NT2/D1 (cell line): ENCODE measurements around the gene NOL11.

Experiments
- DNase-seq: peaks from one replicate; pipeline ENCODE4 v3.0.0-alpha.2; 2011; ENCODE audit warnings: low read depth, low spot score
- H3K27me3 ChIP-seq: 2 replicates; pipeline ENCODE4 v1.6.0; 2011; ENCODE audit warnings: mild to moderate bottlenecking; ENCODE audit not compliant: insufficient read length, insufficient read depth
- H3K36me3 ChIP-seq: 2 replicates; pipeline ENCODE4 v1.6.1; 2011; ENCODE audit warnings: mild to moderate bottlenecking, low read length, mixed read lengths; ENCODE audit not compliant: insufficient read depth, insufficient read length
- H3K4me1 ChIP-seq: 2 replicates; pipeline ENCODE4 v1.5.1; 2011; ENCODE audit not compliant: insufficient read depth, insufficient read length
- H3K4me3 ChIP-seq: 2 replicates; pipeline ENCODE4 v1.5.1; 2011; ENCODE audit warnings: low read depth; ENCODE audit not compliant: insufficient read length
- H3K9ac ChIP-seq: 2 replicates; pipeline ENCODE4 v1.6.0; 2011; ENCODE audit warnings: low read depth; ENCODE audit not compliant: insufficient read length
- H3K9me3 ChIP-seq: 2 replicates; pipeline ENCODE4 v1.5.1; 2011; ENCODE audit warnings: mild to moderate bottlenecking, low read length; ENCODE audit not compliant: insufficient read depth
- SUZ12 ChIP-seq: IDR thresholded peaks from 2 replicates; pipeline ENCODE4 v1.6.1; 2011; ENCODE audit not compliant: insufficient read length, insufficient read depth; ENCODE audit errors: extremely low read depth
- YY1 ChIP-seq: IDR thresholded peaks from 2 replicates; pipeline ENCODE4 v1.6.1; 2011; ENCODE audit not compliant: insufficient read length, insufficient read depth
- ZNF274 ChIP-seq: IDR thresholded peaks from 2 replicates; pipeline ENCODE4 v1.6.1; 2011; ENCODE audit warnings: mild to moderate bottlenecking, low read depth, low read length

NOL11 gene

GRCh38 chr17:67708378-67708777 is 9.4 kb upstream of the NOL11 start:
- no peak overlapping the region for H3K9ac ChIP-seq
- H3K36me3 ChIP-seq = no peaks in the 10 kb centered on the region
- DNase-seq = no peak
- no peak overlapping the region for H3K4me3 ChIP-seq
- no peaks in the 10 kb centered on the region for H3K4me1 ChIP-seq
- TF ChIP-seq SUZ12 = no peak
- no peak for TF ChIP-seq YY1
- no peak for TF ChIP-seq ZNF274
- no peaks in the 10 kb centered on the region for H3K27me3 ChIP-seq
- peaks cover 10% of the 10 kb centered on the region for H3K9me3 ChIP-seq

DNA sequence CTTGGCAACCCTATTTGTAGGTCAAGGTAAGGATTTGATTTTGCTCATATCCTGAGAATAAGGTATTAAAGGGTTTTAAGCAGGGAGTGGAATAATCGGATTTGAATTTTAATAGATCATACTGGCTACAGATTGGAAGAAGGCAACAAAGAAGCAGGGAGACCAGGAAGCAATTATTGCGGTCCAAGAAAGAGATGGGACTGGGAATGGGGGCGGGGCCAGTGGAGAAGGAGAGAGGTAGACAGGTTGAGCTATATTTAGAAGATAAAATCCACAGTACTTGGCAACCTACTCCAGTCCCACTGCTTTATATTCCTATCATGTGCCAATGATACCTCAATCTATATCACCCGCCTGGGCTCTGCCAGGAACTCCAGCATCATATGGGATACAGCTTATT is 5.8 kb upstream of the NOL11 start:
- Histone ChIP-seq H3K9me3 (peaks cover 6% of the 10 kb centered on the region), H3K36me3 (no peaks in the 10 kb centered on the region), H3K4me1 (no peaks in the 10 kb centered on the region), H3K9ac (no peak overlapping the region), H3K27me3 (no peaks in the 10 kb centered on the region), H3K4me3 (no peak overlapping the region)
- TF ChIP-seq ZNF274 (no peak), YY1 (no peak), SUZ12 (no peak)
- DNase-seq = no peak

- Histone ChIP-seq H3K27me3 (no peaks in the 10 kb centered on the region), H3K9ac (no peak overlapping the region), H3K9me3 (peaks cover 6% of the 10 kb centered on the region), H3K36me3 (no peaks in the 10 kb centered on the region), H3K4me3 (no peak overlapping the region), H3K4me1 (no peaks in the 10 kb centered on the region)
- no peak for TF ChIP-seq ZNF274
- no peak for TF ChIP-seq SUZ12
- no peak for TF ChIP-seq YY1
- no peak for DNase-seq
Measured at GRCh38 chr17:67712375-67712774, 5.4 kb upstream of the NOL11 start.

GRCh38 chr17:67713169-67713568 is 4.6 kb upstream of the NOL11 start:
- H3K9me3 ChIP-seq = peaks cover 6% of the 10 kb centered on the region
- H3K27me3 ChIP-seq = no peaks in the 10 kb centered on the region
- no peak overlapping the region for H3K9ac ChIP-seq
- no peak overlapping the region for H3K4me3 ChIP-seq
- no peaks in the 10 kb centered on the region for H3K36me3 ChIP-seq
- TF ChIP-seq ZNF274 (no peak), YY1 (no peak), SUZ12 (no peak)
- no peak for DNase-seq
- H3K4me1 ChIP-seq = no peaks in the 10 kb centered on the region

GRCh38 chr17:67716405-67716798 is 1.3 kb upstream of the NOL11 start:
- Histone ChIP-seq H3K36me3 (peaks cover 27% of the 10 kb centered on the region), H3K9me3 (peaks cover 6% of the 10 kb centered on the region), H3K4me1 (no peaks in the 10 kb centered on the region), H3K27me3 (no peaks in the 10 kb centered on the region), H3K9ac (no peak overlapping the region), H3K4me3 (no peak overlapping the region)
- DNase-seq = no peak
- no peak for TF ChIP-seq YY1
- TF ChIP-seq ZNF274 = no peak
- TF ChIP-seq SUZ12 = no peak

DNA sequence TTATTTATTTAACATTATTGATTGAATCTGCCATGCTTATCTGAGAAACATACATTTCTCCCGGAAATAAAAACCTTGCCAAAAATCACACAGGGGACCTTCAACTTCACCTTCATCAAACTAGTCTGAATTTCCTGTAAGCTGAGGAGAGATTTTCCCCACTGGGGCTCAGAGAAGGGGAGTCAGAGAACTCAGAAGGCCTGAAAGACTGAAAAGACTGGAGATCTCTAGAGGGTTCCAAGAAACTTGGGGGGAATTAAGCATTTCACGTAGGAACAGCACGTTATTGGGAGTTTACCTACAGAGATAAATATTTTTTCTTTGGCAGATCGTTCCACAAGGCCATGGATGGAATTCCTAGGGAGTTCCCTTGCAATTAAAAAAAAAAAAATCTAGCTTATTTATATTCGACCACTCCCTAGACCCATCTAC is 528 bp upstream of the NOL11 start:
- TF ChIP-seq ZNF274 (no peak), SUZ12 (no peak), YY1 (no peak)
- peaks cover 35% of the 10 kb centered on the region for H3K36me3 ChIP-seq
- peak overlapping the region; percentile 82 for H3K9ac ChIP-seq
- H3K9me3 ChIP-seq = peaks cover 6% of the 10 kb centered on the region
- no peak for DNase-seq
- H3K27me3 ChIP-seq = no peaks in the 10 kb centered on the region
- no peaks in the 10 kb centered on the region for H3K4me1 ChIP-seq
- H3K4me3 ChIP-seq = peak overlapping the region; percentile 99

DNA sequence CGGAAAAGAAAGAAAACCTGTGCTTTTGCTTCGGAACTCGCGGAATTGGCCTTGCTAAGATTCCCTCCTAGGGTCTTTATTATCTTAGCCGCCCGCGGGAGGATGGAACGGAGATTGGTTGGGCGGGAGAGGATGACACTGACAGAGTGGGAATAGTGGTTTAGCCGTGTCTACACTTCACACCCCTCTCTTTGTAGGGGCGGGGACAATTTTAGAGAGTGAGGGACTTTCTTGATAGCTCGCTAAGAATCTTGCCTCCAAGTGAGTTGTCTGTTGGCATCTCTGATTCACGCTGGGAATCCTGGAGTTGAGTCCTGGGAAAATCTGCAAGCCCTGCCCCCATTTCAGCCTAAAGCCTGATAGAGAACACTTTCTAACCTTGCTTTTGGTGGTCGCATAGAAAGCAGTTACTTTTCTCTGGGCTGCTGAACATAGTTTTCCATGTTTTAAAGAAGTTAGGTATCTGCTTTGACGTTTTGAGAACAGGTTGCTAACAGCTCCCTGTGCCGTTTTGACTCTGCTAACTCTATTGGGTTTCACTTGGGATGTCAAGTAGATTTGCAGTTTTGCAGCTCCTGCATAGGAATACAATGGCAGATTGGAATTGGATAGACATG is 697 bp downstream of the NOL11 start:
- peaks cover 44% of the 10 kb centered on the region for H3K36me3 ChIP-seq
- H3K4me3 ChIP-seq = peak overlapping the region; percentile 99
- TF ChIP-seq ZNF274 (no peak), SUZ12 (no peak), YY1 (no peak)
- no peaks in the 10 kb centered on the region for H3K4me1 ChIP-seq
- peaks cover under 1% of the 10 kb centered on the region; the same call in 1 of the 2 replicates for H3K9me3 ChIP-seq
- no peaks in the 10 kb centered on the region for H3K27me3 ChIP-seq
- H3K9ac ChIP-seq = peak overlapping the region; percentile 95
- peak; percentile 2 for DNase-seq

DNA sequence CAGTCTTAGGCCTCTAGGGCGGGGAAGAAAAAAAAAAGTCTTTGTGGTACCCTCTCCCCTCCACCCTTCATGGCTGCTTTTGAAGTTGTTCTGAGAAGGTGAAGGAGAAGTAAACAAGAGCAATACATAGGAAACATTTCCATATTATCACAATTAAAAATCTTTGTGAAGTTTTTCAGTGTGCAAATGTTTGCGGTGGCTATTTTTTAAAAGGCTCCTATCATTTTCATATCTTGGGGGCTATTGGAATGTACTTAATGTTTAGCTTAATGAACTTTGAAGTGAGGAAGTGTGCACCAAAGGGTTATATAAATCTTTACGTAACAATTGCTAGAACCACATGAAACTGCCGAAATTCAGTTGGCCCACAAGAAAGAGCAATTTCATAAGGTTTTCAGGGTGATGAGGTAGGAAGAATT is 7.6 kb downstream of the NOL11 start:
- H3K27me3 ChIP-seq = no peaks in the 10 kb centered on the region
- H3K4me3 ChIP-seq = no peak overlapping the region
- H3K9ac ChIP-seq = no peak overlapping the region
- no peak for DNase-seq
- no peaks in the 10 kb centered on the region for H3K4me1 ChIP-seq
- H3K9me3 ChIP-seq = peaks cover 8% of the 10 kb centered on the region; the same call in 1 of the 2 replicates
- TF ChIP-seq SUZ12 (no peak), YY1 (no peak), ZNF274 (no peak)
- peaks cover 92% of the 10 kb centered on the region for H3K36me3 ChIP-seq
